HepG2 (cell line): ENCODE data around the gene METTL14. TPM values are rescaled to one million over a fixed set of nuclear protein-coding genes. Genes with fewer than 3 reads are reported as not detected.

Source experiments
- BCL6 ChIP-seq: IDR thresholded peaks from 2 replicates; pipeline ENCODE4 v1.6.1; 2016; ENCODE audit warnings: missing genetic modification reagents, missing compliant biosample characterization
- CCDC6 ChIP-seq: sonication (generic); formaldehyde crosslinking; IDR thresholded peaks from 2 replicates; pipeline ENCODE4 v1.8.1; 2022; ENCODE audit warnings: mild to moderate bottlenecking, missing genetic modification reagents, moderate library complexity
- GABPB1 ChIP-seq: IDR thresholded peaks from 2 replicates; pipeline ENCODE4 v1.6.1; 2016; ENCODE audit warnings: mild to moderate bottlenecking, missing genetic modification reagents, moderate library complexity, missing compliant biosample characterization
- GATAD1 ChIP-seq: IDR thresholded peaks from 2 replicates; pipeline ENCODE4 v1.6.1; 2016; ENCODE audit warnings: missing genetic modification reagents, missing compliant biosample characterization
- KLF9 ChIP-seq: IDR thresholded peaks from 2 replicates; pipeline ENCODE4 v1.6.1; 2016; ENCODE audit warnings: low read depth
- PPARG ChIP-seq: conservative IDR thresholded peaks from 2 replicates; pipeline ENCODE4 v1.6.1; 2016; ENCODE audit warnings: missing biosample characterization, missing genetic modification reagents
- SAP130 ChIP-seq: IDR thresholded peaks from 2 replicates; pipeline ENCODE4 v1.6.1; 2016; ENCODE audit warnings: low read depth
- SIX4 ChIP-seq: sonication (generic); formaldehyde crosslinking; IDR thresholded peaks from 2 replicates; pipeline ENCODE4 v1.4.0; 2020; ENCODE audit warnings: missing genetic modification reagents
- TEAD2 ChIP-seq: sonication (generic); formaldehyde crosslinking; IDR thresholded peaks from 2 replicates; pipeline ENCODE4 v1.9.0; 2021; ENCODE audit warnings: missing genetic modification reagents
- ZBTB21 ChIP-seq: sonication (generic); formaldehyde crosslinking; IDR thresholded peaks from 2 replicates; pipeline ENCODE4 v1.4.0; 2020; ENCODE audit warnings: missing genetic modification reagents
- ZNF12 ChIP-seq: sonication (generic); formaldehyde crosslinking; IDR thresholded peaks from 2 replicates; pipeline ENCODE4 v1.5.0; 2020; ENCODE audit warnings: missing genetic modification reagents
- ZNF124 ChIP-seq: sonication (generic); formaldehyde crosslinking; IDR thresholded peaks from 2 replicates; pipeline ENCODE4 v1.4.0; 2020; ENCODE audit warnings: missing genetic modification reagents
- ZNF644 ChIP-seq: IDR thresholded peaks from 2 replicates; pipeline ENCODE4 v1.6.1; 2016; ENCODE audit warnings: low read depth
- ZNF749 ChIP-seq: sonication (generic); formaldehyde crosslinking; IDR thresholded peaks from 2 replicates; pipeline ENCODE4 v1.8.0; 2022; ENCODE audit warnings: mild to moderate bottlenecking, missing genetic modification reagents, moderate library complexity, borderline replicate concordance
- polyA plus RNA-seq, 8 experiments: library from polyadenylated mRNA; depleted of rRNA in 3 of 8; stranded (reverse) in 7 of 8; unstranded in 1 of 8; fragments of >200 nt; fragmentation: Illumina TruSeq in 4 of 8; extraction: Trizol in 4 of 8; gene quantifications; 2 replicates each; pipeline versions ENCODE4 v1.2.1 to v1.2.3, GENCODE V29; 2011 to 2016; ENCODE audit warnings: low read depth in 4 of 8, missing spikeins in 1 of 8, mixed read lengths in 1 of 8; ENCODE audit not compliant: insufficient read depth in 1 of 8
- total RNA-seq, 5 experiments: library from RNA; depleted of rRNA; stranded (reverse); fragments of >200 nt; fragmentation: Illumina TruSeq; extraction: Trizol; gene quantifications; 2 replicates each; pipeline ENCODE4 v1.2.3, GENCODE V29; 2016; ENCODE audit warnings: low read depth in 1 of 5
- TF ChIP-seq, protein P1 (sequence below): sonication (generic); formaldehyde crosslinking; IDR thresholded peaks from 2 replicates; pipeline ENCODE4 v1.9.0; 2021; ENCODE audit warnings: missing genetic modification reagents, borderline replicate concordance
- TF ChIP-seq, protein P2 (sequence below): sonication (generic); formaldehyde crosslinking; IDR thresholded peaks from 2 replicates; pipeline ENCODE4 v1.4.0; 2020; ENCODE audit warnings: missing genetic modification reagents
- TF ChIP-seq, protein P3 (sequence below): sonication (generic); formaldehyde crosslinking; IDR thresholded peaks from 2 replicates; pipeline ENCODE4 v1.4.0; 2020; ENCODE audit warnings: missing genetic modification reagents, borderline replicate concordance
- TF ChIP-seq, protein P4 (sequence below): sonication (generic); formaldehyde crosslinking; IDR thresholded peaks from 2 replicates; pipeline ENCODE4 v1.4.0; 2020; ENCODE audit warnings: low read depth, mild to moderate bottlenecking, missing genetic modification reagents

The METTL14 gene
- total and polyA plus RNA-seq, 2 of the 13 experiments (the other 11 are each of a cell fraction or from before 2014, with no cell fraction given), result 11.6 to 44.9 TPM

DNA sequence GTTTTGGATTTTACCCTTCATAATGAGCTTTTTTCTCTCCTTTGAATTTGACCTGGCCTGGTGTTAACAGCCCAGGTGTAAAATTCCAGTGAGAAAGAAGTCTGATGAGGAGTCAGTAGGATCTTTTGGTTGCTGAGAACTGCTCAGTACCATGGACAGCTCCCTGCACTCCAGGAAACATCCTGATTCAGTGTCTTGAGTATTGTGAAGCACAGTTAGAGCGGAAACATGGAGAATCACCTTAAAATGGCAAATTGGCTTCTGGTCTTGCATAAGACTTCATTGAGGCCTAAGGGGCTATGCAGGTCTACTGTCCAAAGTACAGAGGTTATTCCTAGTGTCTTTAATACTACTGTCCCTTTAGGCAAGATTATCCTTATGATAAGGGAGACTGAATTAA, 16.0 kb upstream of the METTL14 start (continued):
- TF ChIP-seq, protein P1, sequence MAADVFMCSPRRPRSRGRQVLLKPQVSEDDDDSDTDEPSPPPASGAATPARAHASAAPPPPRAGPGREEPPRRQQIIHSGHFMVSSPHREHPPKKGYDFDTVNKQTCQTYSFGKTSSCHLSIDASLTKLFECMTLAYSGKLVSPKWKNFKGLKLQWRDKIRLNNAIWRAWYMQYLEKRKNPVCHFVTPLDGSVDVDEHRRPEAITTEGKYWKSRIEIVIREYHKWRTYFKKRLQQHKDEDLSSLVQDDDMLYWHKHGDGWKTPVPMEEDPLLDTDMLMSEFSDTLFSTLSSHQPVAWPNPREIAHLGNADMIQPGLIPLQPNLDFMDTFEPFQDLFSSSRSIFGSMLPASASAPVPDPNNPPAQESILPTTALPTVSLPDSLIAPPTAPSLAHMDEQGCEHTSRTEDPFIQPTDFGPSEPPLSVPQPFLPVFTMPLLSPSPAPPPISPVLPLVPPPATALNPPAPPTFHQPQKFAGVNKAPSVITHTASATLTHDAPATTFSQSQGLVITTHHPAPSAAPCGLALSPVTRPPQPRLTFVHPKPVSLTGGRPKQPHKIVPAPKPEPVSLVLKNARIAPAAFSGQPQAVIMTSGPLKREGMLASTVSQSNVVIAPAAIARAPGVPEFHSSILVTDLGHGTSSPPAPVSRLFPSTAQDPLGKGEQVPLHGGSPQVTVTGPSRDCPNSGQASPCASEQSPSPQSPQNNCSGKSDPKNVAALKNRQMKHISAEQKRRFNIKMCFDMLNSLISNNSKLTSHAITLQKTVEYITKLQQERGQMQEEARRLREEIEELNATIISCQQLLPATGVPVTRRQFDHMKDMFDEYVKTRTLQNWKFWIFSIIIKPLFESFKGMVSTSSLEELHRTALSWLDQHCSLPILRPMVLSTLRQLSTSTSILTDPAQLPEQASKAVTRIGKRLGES, result peak; percentile 86
- TF ChIP-seq KLF9 (CRISPR knock-in tag) (0 out of 2 replicates have a peak, but pooled peaks have one; percentile 59), GATAD1 (peak; percentile 65), GABPB1 (CRISPR knock-in tag) (peak; percentile 26; the same call in 1 of the 2 replicates), ZNF12 (CRISPR knock-in tag) (peak; percentile 80), ZNF124 (CRISPR knock-in tag) (peak; percentile 88), PPARG (CRISPR knock-in tag) (peak; percentile 62), SAP130 (CRISPR knock-in tag) (peak; percentile 73), TEAD2 (CRISPR knock-in tag) (0 out of 2 replicates have a peak, but pooled peaks have one; percentile 61), ZBTB21 (CRISPR knock-in tag) (peak; percentile 33; the same call in 1 of the 2 replicates), ZNF644 (CRISPR knock-in tag) (peak; percentile 74; the same call in 1 of the 2 replicates), SIX4 (CRISPR knock-in tag) (peak; percentile 70), BCL6 (CRISPR knock-in tag) (peak; percentile 94), ZNF749 (CRISPR knock-in tag) (0 out of 2 replicates have a peak, but pooled peaks have one; percentile 29), CCDC6 (CRISPR knock-in tag) (0 out of 2 replicates have a peak, but pooled peaks have one; percentile 31)
- TF ChIP-seq, protein P2, sequence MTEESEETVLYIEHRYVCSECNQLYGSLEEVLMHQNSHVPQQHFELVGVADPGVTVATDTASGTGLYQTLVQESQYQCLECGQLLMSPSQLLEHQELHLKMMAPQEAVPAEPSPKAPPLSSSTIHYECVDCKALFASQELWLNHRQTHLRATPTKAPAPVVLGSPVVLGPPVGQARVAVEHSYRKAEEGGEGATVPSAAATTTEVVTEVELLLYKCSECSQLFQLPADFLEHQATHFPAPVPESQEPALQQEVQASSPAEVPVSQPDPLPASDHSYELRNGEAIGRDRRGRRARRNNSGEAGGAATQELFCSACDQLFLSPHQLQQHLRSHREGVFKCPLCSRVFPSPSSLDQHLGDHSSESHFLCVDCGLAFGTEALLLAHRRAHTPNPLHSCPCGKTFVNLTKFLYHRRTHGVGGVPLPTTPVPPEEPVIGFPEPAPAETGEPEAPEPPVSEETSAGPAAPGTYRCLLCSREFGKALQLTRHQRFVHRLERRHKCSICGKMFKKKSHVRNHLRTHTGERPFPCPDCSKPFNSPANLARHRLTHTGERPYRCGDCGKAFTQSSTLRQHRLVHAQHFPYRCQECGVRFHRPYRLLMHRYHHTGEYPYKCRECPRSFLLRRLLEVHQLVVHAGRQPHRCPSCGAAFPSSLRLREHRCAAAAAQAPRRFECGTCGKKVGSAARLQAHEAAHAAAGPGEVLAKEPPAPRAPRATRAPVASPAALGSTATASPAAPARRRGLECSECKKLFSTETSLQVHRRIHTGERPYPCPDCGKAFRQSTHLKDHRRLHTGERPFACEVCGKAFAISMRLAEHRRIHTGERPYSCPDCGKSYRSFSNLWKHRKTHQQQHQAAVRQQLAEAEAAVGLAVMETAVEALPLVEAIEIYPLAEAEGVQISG (CRISPR knock-in tag), result peak; percentile 30; the same call in 1 of the 2 replicates
- TF ChIP-seq, protein P3, sequence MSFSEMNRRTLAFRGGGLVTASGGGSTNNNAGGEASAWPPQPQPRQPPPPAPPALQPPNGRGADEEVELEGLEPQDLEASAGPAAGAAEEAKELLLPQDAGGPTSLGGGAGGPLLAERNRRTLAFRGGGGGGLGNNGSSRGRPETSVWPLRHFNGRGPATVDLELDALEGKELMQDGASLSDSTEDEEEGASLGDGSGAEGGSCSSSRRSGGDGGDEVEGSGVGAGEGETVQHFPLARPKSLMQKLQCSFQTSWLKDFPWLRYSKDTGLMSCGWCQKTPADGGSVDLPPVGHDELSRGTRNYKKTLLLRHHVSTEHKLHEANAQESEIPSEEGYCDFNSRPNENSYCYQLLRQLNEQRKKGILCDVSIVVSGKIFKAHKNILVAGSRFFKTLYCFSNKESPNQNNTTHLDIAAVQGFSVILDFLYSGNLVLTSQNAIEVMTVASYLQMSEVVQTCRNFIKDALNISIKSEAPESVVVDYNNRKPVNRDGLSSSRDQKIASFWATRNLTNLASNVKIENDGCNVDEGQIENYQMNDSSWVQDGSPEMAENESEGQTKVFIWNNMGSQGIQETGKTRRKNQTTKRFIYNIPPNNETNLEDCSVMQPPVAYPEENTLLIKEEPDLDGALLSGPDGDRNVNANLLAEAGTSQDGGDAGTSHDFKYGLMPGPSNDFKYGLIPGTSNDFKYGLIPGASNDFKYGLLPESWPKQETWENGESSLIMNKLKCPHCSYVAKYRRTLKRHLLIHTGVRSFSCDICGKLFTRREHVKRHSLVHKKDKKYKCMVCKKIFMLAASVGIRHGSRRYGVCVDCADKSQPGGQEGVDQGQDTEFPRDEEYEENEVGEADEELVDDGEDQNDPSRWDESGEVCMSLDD (CRISPR knock-in tag), result peak; percentile 77; the same call in 1 of the 2 replicates
- TF ChIP-seq, protein P4, sequence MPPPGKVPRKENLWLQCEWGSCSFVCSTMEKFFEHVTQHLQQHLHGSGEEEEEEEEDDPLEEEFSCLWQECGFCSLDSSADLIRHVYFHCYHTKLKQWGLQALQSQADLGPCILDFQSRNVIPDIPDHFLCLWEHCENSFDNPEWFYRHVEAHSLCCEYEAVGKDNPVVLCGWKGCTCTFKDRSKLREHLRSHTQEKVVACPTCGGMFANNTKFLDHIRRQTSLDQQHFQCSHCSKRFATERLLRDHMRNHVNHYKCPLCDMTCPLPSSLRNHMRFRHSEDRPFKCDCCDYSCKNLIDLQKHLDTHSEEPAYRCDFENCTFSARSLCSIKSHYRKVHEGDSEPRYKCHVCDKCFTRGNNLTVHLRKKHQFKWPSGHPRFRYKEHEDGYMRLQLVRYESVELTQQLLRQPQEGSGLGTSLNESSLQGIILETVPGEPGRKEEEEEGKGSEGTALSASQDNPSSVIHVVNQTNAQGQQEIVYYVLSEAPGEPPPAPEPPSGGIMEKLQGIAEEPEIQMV (CRISPR knock-in tag), result 0 out of 2 replicates have a peak, but pooled peaks have one; percentile 38
